ENCODE measurements around the gene AIPL1.

The AIPL1 gene

DNA sequence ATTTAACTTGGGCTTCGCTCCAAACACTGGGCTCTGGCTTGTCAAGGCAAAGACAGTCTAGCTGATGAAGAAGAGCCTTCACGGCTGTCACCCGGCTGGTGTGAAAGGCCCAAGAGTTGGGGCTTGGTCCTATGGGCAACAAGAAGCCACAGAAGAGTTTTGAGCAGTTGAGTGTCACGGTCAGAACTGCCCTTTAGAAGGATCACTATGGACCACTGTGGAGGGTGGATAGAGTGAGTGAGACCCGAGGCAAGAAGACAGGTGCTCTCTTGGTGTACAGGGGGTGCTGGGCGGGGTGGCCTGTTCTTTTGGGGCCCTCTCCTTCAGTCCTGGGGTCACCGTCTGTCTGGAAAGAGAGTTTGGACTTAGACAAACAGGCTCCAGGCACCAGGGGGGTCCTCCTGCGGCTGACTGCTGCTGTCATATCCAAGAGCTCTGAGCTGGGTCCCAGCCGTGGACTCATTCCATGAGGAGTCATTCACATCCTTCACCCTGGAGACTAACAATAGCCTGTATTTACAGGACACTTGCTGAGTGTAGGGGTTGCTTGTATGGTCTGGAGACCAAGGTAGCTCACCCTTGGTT lies 11.7 kb upstream of the AIPL1 start:
- DNase-seq (ENCODE audit: low read depth) = no peak
- TF ChIP-seq MYC (IDR thresholded peaks at IDR 0.05; ENCODE audit: low read depth, low read length) (no peak), POLR2A (IDR thresholded peaks at IDR 0.05; ENCODE audit: extremely low read depth, insufficient read length) (no peak)
- TF ChIP-seq, protein P1, sequence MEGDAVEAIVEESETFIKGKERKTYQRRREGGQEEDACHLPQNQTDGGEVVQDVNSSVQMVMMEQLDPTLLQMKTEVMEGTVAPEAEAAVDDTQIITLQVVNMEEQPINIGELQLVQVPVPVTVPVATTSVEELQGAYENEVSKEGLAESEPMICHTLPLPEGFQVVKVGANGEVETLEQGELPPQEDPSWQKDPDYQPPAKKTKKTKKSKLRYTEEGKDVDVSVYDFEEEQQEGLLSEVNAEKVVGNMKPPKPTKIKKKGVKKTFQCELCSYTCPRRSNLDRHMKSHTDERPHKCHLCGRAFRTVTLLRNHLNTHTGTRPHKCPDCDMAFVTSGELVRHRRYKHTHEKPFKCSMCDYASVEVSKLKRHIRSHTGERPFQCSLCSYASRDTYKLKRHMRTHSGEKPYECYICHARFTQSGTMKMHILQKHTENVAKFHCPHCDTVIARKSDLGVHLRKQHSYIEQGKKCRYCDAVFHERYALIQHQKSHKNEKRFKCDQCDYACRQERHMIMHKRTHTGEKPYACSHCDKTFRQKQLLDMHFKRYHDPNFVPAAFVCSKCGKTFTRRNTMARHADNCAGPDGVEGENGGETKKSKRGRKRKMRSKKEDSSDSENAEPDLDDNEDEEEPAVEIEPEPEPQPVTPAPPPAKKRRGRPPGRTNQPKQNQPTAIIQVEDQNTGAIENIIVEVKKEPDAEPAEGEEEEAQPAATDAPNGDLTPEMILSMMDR (IDR thresholded peaks at IDR 0.05; ENCODE audit: low read depth, low read length) = no peak
- TF ChIP-seq, protein P2, sequence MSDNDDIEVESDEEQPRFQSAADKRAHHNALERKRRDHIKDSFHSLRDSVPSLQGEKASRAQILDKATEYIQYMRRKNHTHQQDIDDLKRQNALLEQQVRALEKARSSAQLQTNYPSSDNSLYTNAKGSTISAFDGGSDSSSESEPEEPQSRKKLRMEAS (IDR thresholded peaks at IDR 0.05; ENCODE audit: low read depth, low read length) = no peak
- no peak overlapping the region for H3K4me3 ChIP-seq (ENCODE audit: low read depth, low read length)

DNA sequence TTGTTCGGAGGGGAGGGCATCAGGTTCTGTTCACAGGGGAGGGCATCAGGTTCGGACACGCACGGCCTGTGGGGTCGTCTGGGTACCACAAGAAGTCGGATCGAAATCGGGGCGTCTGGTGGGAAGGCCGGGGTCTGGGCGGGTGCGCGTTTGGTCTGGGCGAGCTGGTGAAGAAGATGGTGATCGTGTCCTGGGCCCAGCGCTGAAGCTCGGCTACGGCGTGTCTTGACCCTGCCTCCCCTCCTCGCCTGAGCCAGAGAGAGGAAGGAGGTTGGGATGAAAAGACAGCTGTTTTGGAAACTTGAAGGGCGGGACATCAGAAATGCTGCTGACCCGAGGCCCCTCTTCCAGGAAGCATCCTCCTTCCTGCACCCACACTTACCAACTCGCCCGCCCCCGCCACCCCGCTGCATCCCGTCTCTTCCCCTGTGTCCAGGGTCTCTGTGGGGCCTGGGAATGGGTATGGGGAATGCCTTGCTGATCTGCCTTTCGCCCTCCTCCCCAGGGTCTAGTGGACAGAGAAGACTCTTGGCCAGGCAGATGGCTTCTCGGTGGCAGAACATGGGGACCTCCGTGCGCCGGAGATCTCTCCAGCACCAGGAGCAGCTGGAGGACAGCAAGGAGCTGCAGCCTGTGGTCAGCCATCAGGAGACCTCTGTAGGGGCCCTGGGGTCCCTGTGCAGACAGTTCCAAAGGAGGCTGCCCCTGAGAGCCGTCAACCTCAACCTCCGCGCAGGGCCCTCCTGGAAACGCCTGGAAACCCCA lies 9.8 kb upstream of the AIPL1 start:
- TF ChIP-seq, protein P2 (IDR thresholded peaks at IDR 0.05; ENCODE audit: low read depth, low read length) = no peak
- TF ChIP-seq MYC (IDR thresholded peaks at IDR 0.05; ENCODE audit: low read depth, low read length) = no peak
- DNase-seq (ENCODE audit: low read depth) = no peak
- no peak overlapping the region for H3K4me3 ChIP-seq (ENCODE audit: low read depth, low read length)

DNA sequence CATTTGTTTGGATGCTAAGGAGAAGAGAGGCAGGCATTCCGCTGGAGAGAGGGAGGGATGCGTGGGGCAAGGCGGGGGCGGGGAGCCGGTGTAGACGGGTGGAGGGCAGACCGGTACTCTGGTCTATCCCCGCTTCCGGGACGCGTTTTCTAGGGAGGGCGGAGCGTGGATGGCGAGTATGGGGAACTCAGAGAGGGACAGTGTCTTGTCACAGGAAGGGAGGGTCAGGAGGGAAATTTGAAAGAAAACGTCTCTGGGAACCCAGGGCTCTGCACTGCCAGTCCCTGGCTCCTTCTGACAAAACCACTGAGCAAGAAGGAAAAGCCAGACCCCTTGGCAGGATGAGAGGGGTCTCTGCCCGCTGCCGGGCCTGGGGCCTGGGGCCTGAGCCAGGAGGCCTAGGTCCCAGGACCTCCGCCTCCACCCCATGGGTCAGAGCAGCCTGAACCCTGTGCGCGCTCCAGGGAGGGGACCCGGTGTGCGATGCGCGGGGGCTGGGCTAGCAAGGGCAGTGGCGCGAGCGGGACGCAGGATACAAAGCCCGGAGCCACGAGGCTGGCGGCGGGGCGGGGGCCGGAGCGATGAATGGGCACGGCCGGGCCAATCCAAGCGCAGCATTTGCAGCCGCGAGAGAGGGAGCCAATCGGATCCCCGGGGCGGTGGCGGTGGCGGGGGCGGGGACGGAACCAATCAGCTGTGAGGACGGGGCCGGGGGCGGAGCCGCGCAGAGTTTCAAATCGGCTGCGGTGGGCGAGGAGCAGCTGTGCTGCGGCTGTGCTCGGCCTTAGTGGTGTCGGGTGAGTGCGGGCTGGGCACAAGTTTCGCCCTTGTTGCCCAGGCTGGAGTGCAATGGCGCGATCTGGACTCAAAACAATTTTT lies 9.0 kb upstream of the AIPL1 start, which contains the start of gene PIMREG:
Gene PIMREG (plus strand): TSS at position 764 of the 879 bp plus-strand sequence. CDS start 656 bp downstream, outside the sequence.
- TF ChIP-seq, protein P2 (IDR thresholded peaks at IDR 0.05; ENCODE audit: low read depth, low read length) = no peak
- TF ChIP-seq MYC (IDR thresholded peaks at IDR 0.05; ENCODE audit: low read depth, low read length) (no peak), POLR2A (IDR thresholded peaks at IDR 0.05; ENCODE audit: extremely low read depth, insufficient read length) (no peak)
- DNase-seq (ENCODE audit: low read depth) = peak; percentile 34
- no peak within 1 kb of the TSS for H3K4me3 ChIP-seq (ENCODE audit: low read depth, low read length)

DNA sequence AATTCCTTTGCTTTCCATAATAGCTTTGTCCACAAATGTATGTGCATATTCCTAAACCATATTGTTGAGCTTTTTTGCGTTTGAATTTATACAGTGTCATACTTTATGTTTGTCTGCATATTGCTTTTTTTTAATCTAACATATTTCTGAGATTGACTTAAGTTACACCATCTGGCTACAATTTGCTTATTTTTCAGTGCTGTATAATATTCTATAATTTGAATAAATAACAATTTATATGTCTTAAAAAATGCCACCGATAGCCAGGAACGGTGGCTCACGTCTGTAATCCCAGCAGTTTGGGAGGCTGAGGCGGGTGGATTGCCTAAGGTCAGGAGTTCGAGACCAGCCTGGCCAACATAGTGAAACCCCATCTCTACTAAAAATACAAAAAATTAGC lies 7.9 kb upstream of the AIPL1 start:
- DNase-seq (ENCODE audit: low read depth) = no peak
- H3K4me3 ChIP-seq (ENCODE audit: low read depth, low read length) = no peak overlapping the region
- no peak for TF ChIP-seq POLR2A (IDR thresholded peaks at IDR 0.05; ENCODE audit: extremely low read depth, insufficient read length)
- no peak for TF ChIP-seq MYC (IDR thresholded peaks at IDR 0.05; ENCODE audit: low read depth, low read length)
- TF ChIP-seq, protein P1 (IDR thresholded peaks at IDR 0.05; ENCODE audit: low read depth, low read length) = no peak
- TF ChIP-seq, protein P2 (IDR thresholded peaks at IDR 0.05; ENCODE audit: low read depth, low read length) = no peak

DNA sequence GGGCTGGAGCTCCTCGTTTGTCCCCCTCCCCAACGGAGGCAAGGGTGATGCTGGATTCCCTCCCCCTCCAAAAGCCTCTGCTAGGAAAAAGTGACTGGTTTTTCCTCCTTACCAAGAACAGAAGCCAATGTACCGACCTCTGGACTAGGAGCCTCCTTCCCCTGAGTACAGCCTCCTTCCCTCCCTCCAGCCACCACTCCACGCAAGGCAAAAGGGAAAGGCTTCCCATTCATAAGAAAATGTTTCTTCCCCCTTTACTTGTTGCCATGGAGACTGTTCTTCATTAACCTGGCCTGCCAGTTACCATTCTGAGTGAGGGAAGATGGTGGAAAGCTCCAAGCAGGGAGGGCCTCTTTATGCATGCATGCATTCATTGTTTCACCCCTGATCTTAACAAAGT lies 5.0 kb upstream of the AIPL1 start:
- no peak overlapping the region for H3K4me3 ChIP-seq (ENCODE audit: low read depth, low read length)
- DNase-seq (ENCODE audit: low read depth) = no peak
- TF ChIP-seq, protein P1 (IDR thresholded peaks at IDR 0.05; ENCODE audit: low read depth, low read length) = no peak
- TF ChIP-seq MYC (IDR thresholded peaks at IDR 0.05; ENCODE audit: low read depth, low read length) (no peak), POLR2A (IDR thresholded peaks at IDR 0.05; ENCODE audit: extremely low read depth, insufficient read length) (no peak)
- TF ChIP-seq, protein P2 (IDR thresholded peaks at IDR 0.05; ENCODE audit: low read depth, low read length) = no peak

DNA sequence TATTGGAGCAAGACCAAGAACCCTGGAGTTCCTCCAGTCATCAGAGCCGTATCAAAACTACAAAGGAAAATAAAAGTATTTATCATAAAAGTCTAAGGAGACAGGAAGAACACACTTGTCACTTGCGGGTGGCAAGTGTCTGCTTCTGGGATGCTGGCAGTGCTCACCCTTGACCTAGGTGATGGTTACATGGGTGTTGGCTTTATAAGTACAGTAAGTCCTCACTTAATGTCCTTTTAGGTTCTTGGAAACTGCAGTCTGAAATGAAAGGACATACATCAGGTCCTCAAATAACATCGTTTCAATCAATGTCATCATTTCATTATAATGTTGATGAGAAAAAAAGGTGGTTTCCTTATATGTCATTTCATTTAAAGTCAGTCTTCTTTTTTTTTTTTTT lies 3.0 kb upstream of the AIPL1 start:
- H3K4me3 ChIP-seq (ENCODE audit: low read depth, low read length) = no peak overlapping the region
- TF ChIP-seq POLR2A (IDR thresholded peaks at IDR 0.05; ENCODE audit: extremely low read depth, insufficient read length) = no peak
- TF ChIP-seq, protein P2 (IDR thresholded peaks at IDR 0.05; ENCODE audit: low read depth, low read length) = no peak
- TF ChIP-seq, protein P1 (IDR thresholded peaks at IDR 0.05; ENCODE audit: low read depth, low read length) = no peak
- TF ChIP-seq MYC (IDR thresholded peaks at IDR 0.05; ENCODE audit: low read depth, low read length) = no peak
- DNase-seq (ENCODE audit: low read depth) = no peak
